GM23338 (cell line): ENCODE results near the gene PLAC8L1.

Source experiments
- CREB1 ChIP-seq: fragments of 250-450 bp; sonication (Bioruptor Pico); IDR thresholded peaks from 2 replicates; pipeline ENCODE4 v1.5.0; 2020; ENCODE audit warnings: low read depth, mild to moderate bottlenecking, moderate library complexity
- EZH2 ChIP-seq: fragments of 200-600 bp; sonication (generic); IDR thresholded peaks from one replicate; pipeline ENCODE4 v1.8.0; 2017; ENCODE audit warnings: antibody characterized with exemption, mild to moderate bottlenecking, low read depth; ENCODE audit not compliant: unreplicated experiment
- EZH2phosphoT487 ChIP-seq: fragments of 200-600 bp; sonication (generic); IDR thresholded peaks from one replicate; pipeline ENCODE4 v1.8.1; 2018; ENCODE audit warnings: antibody characterized with exemption; ENCODE audit not compliant: unreplicated experiment
- NANOG ChIP-seq: IDR thresholded peaks from 2 replicates; pipeline ENCODE4 v1.6.1; 2016; ENCODE audit warnings: antibody characterized with exemption, borderline replicate concordance
- POLR2AphosphoS5 ChIP-seq: IDR thresholded peaks from 2 replicates; pipeline ENCODE4 v1.6.1; 2016; ENCODE audit warnings: antibody characterized with exemption, low read depth
- ZNF114 ChIP-seq: fragments of 250-450 bp; sonication (Bioruptor Pico); IDR thresholded peaks from 2 replicates; pipeline ENCODE4 v1.5.0; 2020; ENCODE audit warnings: mild to moderate bottlenecking, moderate library complexity
- ZNF331 ChIP-seq: fragments of 250-450 bp; sonication (Bioruptor Pico); IDR thresholded peaks from 2 replicates; pipeline ENCODE4 v1.5.0; 2020; ENCODE audit warnings: low read depth, mild to moderate bottlenecking, moderate library complexity
- TF ChIP-seq, protein P1 (sequence below): IDR thresholded peaks from one replicate; pipeline ENCODE4 v1.6.1; 2018; ENCODE audit warnings: antibody characterized with exemption; ENCODE audit not compliant: unreplicated experiment
- TF ChIP-seq, protein P2 (sequence below), 2 experiments: fragments of 200-600 bp in 1 of 2; sonication (generic) in 1 of 2; conservative IDR thresholded peaks; 2 replicates each; pipeline versions ENCODE4 v1.5.1 to v1.6.1; 2016 to 2017; ENCODE audit warnings: antibody characterized with exemption in 2 of 2, low read depth in 2 of 2, mild to moderate bottlenecking in 2 of 2, moderate library complexity in 1 of 2
- TF ChIP-seq, protein P3 (sequence below): IDR thresholded peaks from 2 replicates; pipeline ENCODE4 v1.6.1; 2016; ENCODE audit warnings: antibody characterized with exemption

DNA sequence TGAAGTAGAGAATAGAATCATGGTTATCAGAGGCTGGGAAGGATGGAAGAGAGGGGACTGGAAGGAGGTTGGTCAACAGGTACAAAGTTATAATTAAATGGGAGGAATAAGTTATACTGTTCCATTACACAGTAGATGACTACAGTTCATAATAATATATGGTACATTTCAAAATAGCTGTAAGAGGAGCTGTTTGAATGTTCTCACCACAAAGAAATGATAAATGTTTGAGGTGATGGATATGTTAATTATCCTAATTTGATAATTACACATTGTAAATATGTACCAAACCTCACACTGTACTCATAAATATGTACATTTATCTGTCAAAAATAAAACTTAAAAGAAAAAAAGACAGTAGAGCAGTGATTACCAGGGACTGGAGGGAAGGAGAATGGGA lies 12.9 kb upstream of the PLAC8L1 start:
- TF ChIP-seq, protein P1, sequence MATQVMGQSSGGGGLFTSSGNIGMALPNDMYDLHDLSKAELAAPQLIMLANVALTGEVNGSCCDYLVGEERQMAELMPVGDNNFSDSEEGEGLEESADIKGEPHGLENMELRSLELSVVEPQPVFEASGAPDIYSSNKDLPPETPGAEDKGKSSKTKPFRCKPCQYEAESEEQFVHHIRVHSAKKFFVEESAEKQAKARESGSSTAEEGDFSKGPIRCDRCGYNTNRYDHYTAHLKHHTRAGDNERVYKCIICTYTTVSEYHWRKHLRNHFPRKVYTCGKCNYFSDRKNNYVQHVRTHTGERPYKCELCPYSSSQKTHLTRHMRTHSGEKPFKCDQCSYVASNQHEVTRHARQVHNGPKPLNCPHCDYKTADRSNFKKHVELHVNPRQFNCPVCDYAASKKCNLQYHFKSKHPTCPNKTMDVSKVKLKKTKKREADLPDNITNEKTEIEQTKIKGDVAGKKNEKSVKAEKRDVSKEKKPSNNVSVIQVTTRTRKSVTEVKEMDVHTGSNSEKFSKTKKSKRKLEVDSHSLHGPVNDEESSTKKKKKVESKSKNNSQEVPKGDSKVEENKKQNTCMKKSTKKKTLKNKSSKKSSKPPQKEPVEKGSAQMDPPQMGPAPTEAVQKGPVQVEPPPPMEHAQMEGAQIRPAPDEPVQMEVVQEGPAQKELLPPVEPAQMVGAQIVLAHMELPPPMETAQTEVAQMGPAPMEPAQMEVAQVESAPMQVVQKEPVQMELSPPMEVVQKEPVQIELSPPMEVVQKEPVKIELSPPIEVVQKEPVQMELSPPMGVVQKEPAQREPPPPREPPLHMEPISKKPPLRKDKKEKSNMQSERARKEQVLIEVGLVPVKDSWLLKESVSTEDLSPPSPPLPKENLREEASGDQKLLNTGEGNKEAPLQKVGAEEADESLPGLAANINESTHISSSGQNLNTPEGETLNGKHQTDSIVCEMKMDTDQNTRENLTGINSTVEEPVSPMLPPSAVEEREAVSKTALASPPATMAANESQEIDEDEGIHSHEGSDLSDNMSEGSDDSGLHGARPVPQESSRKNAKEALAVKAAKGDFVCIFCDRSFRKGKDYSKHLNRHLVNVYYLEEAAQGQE, result no peak
- TF ChIP-seq POLR2AphosphoS5 (no peak), EZH2 (no peak), EZH2phosphoT487 (no peak), CREB1 (CRISPR knock-in tag) (no peak), ZNF114 (CRISPR knock-in tag) (no peak), ZNF331 (CRISPR knock-in tag) (no peak), NANOG (no peak)
- TF ChIP-seq, protein P2, sequence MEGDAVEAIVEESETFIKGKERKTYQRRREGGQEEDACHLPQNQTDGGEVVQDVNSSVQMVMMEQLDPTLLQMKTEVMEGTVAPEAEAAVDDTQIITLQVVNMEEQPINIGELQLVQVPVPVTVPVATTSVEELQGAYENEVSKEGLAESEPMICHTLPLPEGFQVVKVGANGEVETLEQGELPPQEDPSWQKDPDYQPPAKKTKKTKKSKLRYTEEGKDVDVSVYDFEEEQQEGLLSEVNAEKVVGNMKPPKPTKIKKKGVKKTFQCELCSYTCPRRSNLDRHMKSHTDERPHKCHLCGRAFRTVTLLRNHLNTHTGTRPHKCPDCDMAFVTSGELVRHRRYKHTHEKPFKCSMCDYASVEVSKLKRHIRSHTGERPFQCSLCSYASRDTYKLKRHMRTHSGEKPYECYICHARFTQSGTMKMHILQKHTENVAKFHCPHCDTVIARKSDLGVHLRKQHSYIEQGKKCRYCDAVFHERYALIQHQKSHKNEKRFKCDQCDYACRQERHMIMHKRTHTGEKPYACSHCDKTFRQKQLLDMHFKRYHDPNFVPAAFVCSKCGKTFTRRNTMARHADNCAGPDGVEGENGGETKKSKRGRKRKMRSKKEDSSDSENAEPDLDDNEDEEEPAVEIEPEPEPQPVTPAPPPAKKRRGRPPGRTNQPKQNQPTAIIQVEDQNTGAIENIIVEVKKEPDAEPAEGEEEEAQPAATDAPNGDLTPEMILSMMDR (conservative IDR thresholded peaks at IDR 0.05; ENCODE audit: low read depth in 2 of 2), result no peak
- TF ChIP-seq, protein P3, sequence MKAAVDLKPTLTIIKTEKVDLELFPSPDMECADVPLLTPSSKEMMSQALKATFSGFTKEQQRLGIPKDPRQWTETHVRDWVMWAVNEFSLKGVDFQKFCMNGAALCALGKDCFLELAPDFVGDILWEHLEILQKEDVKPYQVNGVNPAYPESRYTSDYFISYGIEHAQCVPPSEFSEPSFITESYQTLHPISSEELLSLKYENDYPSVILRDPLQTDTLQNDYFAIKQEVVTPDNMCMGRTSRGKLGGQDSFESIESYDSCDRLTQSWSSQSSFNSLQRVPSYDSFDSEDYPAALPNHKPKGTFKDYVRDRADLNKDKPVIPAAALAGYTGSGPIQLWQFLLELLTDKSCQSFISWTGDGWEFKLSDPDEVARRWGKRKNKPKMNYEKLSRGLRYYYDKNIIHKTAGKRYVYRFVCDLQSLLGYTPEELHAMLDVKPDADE, result no peak
